GM18505 (cell line): Measurements from ENCODE around the gene ORMDL1.

ENCODE experiments used
- ATAC-seq: cut with Tn5 transposase; IDR thresholded peaks from one replicate; pipeline ENCODE4 v1.9.1; 2021; ENCODE audit not compliant: unreplicated experiment
- POLR2A ChIP-seq: IDR thresholded peaks from 4 replicates; pipeline ENCODE4 v1.6.1; 2011; ENCODE audit warnings: borderline replicate concordance; ENCODE audit not compliant: insufficient read depth, insufficient read length; ENCODE audit errors: extremely low read depth

The ORMDL1 gene

DNA sequence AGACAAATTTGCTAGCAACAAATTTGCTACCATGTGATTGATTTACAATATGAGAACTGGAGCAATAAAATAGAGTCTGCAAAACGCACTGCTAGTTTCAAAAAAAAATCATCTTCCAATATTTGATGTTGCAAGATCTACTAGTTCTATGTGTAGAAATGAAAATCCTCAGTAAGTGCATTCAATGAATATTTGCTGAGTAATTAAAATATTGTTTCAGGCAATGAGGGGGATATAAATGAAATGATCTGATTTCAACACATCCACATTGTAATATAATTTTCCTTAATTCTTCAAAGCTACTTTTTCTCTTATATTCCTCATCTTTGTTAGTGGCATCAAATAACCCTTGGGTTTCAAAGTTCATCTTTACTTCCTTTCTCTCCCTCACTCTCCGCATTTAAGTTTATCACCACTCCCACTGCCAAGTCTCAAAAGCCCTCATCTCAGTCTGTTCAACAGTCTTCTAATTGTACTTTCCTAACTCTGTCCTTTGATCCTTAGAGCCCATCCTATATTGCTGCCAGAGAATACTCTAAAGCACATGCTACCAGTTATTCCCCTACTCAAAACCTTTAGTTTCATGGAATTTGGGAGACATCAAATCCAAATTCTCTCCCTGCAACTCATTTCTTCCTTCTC, 27.7 kb downstream of the ORMDL1 start:
- no peak for ATAC-seq
- no peak for TF ChIP-seq POLR2A

DNA sequence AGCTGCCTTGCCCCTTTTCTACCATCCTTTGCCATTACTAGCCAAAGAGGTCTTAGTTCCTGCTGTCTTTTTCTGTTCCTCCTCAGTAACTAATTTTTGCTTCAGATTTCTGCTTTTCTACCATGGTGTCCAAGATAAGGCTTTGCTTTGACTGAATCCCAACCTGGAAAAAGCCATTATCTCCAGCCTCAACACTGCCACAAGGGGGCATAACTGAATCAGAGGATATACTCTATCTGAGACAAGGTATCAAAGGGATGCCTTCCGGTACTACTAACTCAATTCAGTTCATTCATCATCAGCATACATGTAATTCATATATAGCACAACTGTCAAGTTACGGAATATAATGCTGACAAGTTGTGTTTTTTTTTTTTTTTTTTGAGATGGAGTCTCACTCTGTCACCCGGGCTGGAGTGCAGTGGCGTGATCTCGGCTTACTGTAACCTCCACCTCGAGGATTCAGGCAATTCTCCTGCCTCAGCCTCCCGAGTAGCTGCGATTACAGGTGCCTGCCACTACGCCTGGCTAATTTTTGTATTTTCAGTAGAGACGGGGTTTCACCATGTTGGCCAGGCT, 33.0 kb downstream of the ORMDL1 start:
- ATAC-seq, result peak; percentile 56
- no peak for TF ChIP-seq POLR2A

DNA sequence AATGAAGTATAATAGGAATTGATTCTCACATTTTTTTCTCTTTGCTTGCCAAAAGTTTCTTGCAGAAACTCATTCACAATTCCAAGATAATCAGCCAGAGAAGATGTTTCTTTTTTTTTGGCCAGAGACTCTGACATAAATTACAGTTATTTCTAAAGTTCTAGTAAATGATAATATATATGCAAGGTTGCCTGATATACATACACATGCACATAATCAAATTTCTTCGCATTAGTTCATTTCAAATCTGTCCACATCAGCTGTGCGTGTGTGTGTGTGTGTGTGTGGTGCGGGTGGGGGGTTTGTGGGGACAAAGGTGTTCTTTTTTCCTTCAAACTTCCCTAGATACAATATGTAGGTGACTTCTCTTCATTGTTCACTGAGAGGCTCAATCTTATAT, 54.7 kb downstream of the ORMDL1 start:
- no peak for ATAC-seq

DNA sequence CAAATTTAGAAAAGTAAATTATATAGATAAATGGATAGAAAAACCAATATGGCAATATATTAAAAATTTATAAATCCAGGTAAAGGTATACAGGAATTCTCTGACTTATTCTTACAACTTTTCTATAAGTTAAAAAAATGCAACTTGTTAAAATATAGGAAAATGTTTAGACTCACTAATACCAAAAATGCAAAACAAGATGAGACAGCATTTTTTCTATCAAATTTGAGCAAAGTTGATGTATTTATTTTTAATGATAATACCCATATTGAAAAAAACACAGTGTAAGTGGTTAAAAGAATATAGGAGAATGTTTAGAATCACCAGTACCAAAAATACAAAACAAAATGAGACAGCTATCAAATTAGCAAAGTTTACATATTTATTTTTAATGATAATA, 57.3 kb downstream of the ORMDL1 start:
- TF ChIP-seq POLR2A, result no peak
- ATAC-seq, result no peak

More for the DNA sequence above, 54.7 kb downstream of the ORMDL1 start:
- TF ChIP-seq POLR2A, result no peak

DNA sequence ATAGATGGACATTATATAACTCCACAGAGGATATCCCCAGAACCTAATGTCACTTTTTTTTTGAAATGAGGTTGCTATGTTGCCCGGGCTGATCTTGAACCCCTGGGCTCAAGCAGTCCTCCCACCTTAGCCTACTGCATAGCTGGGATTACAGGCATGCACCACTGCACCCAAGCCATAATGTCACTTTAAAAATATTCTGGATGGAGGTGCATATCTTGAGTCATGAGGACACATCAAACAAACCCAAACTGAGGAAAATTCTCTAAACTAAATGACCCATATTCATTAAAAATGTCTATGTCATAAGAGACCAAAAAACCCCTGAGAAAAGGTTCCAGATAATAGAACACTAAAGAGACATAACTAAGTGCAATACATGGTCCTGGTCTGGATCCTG, 57.9 kb downstream of the ORMDL1 start:
- no peak for TF ChIP-seq POLR2A
- no peak for ATAC-seq

DNA sequence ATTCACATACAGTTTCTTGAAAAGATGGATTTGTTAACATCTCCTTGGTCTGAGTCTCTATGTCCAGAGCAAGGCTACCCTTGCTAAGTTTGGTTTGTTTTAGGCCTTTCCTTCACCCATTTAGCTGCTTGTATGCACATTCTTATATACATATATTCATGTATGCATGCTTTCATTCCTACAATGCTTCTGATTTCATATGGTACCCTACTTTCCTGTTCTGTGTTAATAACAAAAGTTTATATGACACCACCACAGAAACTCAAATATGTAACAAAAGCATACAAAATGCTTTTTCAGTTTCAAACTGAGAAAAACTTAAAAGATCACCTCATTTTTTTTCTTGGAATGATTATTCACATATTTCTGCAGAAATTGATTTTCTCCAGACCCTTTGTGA, 60.9 kb downstream of the ORMDL1 start:
- TF ChIP-seq POLR2A, result no peak
- no peak for ATAC-seq
